Stimulated activated CD4-positive, alpha-beta T cell treated with anti-CD3 and anti-CD28 coated beads, Interleukin-12 subunit alpha, Interleukin-12 subunit beta, amount 100 ng/mL, for 48 hours (primary cell): Measurements from ENCODE around the gene PRSS8.
A peak's percentile ranks its signal among the peaks of the same experiment; 100 is the strongest.

Experiments
- DNase-seq, 3 donors: peaks; one replicate each; pipeline ENCODE4 v3.0.0-alpha.2; 2020; ENCODE audit warnings: low read depth in 2 of 3, low spot score in 1 of 3

PRSS8 gene

GRCh38 chr16:31130336-31130891, 5.1 kb downstream of the PRSS8 start:
- DNase-seq = no peak

DNA sequence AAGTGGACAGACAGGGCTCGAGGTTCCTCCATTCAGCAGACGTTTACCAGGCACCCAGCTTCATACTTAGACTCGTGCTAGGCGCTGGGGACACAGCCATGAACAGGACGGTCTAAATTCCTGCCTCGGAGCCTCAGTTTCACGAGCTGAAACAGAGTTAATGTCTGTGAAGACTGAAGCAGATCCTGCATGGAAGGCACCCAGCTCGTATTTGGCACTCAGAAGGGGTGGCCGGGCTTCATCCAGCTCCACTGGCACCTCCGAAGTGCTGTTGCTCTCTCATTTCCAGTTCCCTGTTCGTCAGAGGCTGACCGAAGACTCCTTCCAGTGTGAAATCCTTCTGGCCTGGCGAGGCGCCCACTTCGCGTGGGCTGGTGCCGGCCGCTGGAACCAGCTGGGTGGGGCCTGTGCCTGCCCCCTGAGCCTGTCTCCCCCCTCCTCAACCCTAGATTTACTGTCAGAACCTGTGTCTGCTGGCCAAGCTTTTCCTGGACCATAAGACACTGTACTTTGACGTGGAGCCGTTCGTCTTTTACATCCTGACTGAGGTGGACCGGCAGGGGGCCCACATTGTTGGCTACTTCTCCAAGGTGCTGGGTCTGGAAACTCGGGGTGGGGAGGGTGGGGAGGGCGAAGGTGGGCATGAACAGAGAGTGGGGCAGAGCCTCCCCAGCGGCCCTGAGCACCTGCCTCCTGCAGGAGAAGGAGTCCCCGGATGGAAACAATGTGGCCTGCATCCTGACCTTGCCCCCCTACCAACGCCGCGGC, 5.8 kb downstream of the PRSS8 start:
- no peak for DNase-seq

GRCh38 chr16:31128711-31129567, 6.6 kb downstream of the PRSS8 start:
- DNase-seq = no peak

- DNase-seq = no peak
These were observed 8.3 kb downstream of the PRSS8 start for GRCh38 chr16:31127182-31127581.

GRCh38 chr16:31125844-31126243, 9.7 kb downstream of the PRSS8 start:
- DNase-seq = no peak

DNA sequence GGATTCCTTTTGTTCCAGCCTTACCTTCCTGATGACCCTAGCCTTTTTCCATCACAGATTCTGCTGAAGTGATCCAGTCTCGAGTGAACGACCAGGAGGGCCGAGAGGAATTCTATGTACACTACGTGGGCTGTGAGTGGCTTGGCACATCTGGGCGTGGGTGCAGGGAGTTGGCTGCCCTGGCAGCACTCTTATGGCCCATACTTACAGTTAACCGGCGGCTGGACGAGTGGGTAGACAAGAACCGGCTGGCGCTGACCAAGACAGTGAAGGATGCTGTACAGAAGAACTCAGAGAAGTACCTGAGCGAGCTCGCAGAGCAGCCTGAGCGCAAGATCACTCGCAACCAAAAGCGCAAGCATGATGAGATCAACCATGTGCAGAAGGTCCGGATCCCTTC, 15.4 kb downstream of the PRSS8 start:
- DNase-seq = no peak

DNA sequence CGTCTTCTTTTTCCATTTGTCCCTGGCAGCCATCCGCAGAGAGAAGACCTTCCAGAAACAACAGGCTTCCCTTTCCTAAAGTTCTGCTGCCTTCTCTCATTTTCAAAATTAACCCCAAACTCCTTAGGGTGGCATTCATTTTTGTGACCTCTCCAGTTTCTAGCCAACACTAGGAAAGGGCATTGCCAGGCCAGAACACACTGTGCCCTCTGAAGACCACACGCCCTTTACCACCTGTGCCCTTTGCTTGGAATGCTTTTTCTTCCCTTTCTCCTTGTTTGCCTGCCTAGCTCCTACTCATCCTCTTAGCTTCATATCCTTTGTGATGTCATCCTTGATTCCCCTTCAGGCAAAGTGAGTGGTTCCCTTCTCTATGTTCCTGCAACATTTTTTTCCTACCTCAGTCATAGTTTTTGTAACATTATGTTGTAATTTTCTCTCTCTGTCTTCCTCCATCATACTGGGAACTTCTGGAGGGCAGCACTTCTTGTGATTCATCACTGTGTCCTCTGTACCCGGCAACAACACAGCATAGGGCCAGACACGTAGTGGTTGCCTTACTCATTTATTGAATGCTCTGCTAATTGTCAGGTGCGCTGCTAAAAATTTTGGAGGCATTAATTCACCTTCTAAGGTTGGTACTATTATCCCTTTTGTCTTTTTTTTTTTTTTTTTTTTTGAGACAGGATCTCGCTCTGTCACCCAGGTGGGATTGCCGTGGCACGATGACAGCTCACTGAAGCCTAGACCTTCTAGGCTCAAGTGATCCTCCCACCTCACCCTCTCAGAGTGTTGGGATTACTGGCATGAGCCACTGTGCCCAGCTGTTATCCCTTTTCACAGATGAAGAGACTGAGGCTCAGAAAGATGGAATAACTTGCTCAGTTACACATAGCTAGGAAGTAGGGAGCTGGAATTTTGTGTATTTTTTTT, 17.0 kb downstream of the PRSS8 start:
- no peak for DNase-seq

GRCh38 chr16:31117384-31118222, 17.9 kb downstream of the PRSS8 start, which contains the start of gene KAT8:
KAT8 (plus strand) TSS chr16:31117664; CDS start chr16:31117682, 18 bp downstream.
- peak; percentile 97 to 98 (median 97) for DNase-seq

DNA sequence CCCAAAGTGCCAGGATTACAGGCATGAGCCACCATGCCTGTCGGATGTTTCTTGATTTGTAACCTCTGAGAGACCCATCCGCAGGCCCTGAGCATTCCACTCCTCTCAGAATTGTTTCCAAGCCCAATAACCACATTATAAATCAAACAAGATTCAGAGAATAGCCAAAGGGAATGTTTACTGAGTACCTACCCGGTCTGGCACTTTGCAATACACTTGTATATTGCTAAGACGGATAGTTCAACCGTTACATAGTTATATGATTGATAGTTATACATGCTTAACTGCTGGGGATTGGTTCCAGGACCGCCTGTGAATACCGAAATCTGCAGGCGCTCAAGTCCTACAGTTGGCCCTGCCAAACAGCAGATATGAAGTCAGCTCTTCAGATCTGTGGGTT, 21.1 kb downstream of the PRSS8 start:
- DNase-seq = no peak

- no peak for DNase-seq
These were observed 22.1 kb downstream of the PRSS8 start for GRCh38 chr16:31113121-31114120.

GRCh38 chr16:31112711-31113110, 22.8 kb downstream of the PRSS8 start:
- DNase-seq = no peak

GRCh38 chr16:31111881-31112466, 23.6 kb downstream of the PRSS8 start:
- no peak for DNase-seq

DNA sequence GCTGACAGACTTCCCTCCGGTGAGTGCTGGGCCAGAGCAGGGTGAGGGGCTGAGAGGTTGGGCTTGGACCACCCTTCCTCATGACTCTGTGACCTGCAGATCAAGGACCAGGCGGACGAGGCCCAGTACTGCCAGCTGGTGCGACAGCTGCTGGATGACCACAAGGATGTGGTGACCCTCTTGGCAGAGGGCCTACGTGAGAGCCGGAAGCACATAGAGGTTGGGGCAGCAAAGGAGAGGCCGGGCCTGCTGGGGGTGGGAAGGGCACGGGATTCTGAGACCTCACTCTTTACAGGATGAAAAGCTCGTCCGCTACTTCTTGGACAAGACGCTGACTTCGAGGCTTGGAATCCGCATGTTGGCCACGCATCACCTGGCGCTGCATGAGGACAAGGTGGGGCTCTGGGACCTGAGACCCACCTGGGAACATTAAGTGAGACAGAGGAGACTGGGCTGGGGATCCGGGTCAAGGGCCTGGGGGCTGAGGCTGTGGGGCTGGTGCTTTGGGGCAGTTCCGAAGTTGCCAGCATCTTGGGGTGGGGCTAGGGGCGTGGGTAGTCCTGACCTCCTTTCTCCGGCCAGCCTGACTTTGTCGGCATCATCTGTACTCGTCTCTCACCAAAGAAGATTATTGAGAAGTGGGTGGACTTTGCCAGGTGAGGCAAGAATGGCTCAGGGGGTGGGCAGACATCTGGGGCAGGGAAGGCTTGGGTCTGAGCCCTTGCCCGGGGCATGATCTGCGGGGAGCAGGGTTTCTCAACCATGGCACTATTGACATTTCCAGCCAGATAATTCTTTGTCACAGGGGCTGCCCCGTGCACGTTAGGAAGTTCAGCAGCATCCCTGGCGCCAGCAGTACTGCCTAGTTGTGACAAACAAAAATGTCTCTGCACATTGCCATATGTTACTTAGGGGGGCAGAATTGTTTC, 25.2 kb downstream of the PRSS8 start:
- no peak for DNase-seq

DNA sequence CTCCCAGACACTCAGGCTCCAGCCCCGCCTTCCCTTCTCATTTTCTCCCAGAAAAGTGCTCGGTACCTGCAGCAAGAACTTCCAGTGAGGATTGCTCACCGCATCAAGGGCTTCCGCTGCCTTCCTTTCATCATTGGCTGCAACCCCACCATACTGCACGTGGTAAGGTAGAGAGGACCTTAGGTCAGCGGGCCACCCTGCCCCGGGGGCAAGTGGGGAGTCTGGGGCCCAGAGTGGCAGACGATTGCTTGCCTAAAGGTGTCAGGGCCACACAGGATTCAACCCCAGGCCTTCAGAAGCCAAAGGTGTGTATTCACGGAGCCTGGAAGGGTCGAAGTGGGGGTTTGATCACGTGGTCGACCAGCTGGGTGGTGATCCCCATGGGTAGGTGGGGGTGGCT, 25.9 kb downstream of the PRSS8 start:
- no peak for DNase-seq

- DNase-seq = no peak
These were observed 26.6 kb downstream of the PRSS8 start for GRCh38 chr16:31108794-31109558.

- peak; percentile 62 to 80 (median 70) for DNase-seq
These were observed 27.3 kb downstream of the PRSS8 start, which contains the start of gene BCKDK for GRCh38 chr16:31108035-31108793. BCKDK (plus strand) TSS chr16:31108386; CDS start chr16:31109224, 838 bp downstream.
